ENCODE measurements around the gene CXCL17.
"Not testable (repeated sequence)": the region's sequence is repeated elsewhere in the genome, so short reads cannot be mapped to it uniquely, and the experiment has no call there.

Gene CXCL17, protein sequence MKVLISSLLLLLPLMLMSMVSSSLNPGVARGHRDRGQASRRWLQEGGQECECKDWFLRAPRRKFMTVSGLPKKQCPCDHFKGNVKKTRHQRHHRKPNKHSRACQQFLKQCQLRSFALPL

DNA sequence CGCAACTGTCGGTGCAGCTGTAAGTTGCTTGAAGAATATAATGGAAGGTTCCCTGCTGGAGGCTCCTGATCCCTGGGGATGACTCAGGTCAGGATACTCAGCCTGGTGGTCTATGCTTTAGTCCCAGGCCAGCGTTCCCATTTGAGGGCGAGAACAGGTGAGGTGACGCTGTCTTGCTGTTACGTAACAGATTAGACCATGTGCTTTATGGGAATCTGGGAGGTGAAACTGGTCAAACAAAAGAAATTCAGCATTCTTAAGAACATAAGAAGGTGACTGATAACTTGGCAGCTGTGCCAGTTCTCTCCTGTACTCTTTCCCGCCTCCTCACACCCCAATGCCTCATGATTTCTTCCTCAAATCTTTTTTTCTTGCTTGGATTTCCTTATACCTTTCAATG is at the start of gene CXCL17:
CXCL17 (minus strand) TSS at position 114 of the 400 bp plus-strand sequence. CDS start 114 bp downstream, outside the sequence.
- DNase-seq, result no peak

DNA sequence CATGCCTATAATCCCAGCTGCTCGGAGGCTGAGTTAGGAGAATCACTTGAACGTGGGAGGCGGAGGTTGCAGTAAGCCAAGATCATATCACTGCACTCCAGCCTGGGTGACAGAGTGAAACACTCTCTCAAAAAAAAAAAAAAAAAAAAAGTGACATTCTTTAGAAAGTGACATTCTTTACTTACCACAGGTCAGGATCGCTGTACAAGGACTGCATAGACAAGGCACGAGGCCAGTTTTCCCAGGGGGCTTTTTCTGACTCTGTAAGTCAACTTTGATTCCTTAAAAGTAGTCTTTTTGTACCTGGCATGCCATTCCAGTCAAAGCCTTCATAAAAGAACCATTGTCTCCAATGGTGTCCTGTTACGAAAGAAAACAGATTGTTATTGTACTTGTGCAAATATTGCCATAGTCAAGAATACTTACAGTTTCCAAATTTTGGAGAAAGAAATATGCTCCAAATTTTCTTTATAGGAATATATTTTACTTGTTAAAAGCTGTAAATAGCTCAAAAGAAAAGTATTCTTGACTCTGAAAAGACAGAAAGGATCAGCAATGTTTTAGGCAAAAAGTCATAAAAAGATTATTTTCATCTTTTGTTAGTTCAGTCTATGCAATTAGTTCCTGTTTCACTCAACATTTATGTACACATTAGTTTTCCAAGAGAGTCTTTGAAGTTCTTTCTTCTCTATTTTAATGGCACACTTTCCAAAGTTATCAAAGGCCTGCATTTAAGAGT is 46.2 kb upstream of the CXCL17 start:
- no peak for DNase-seq

GRCh38 chr19:42487798-42488178 is 45.0 kb upstream of the CXCL17 start:
- DNase-seq, result no peak

DNA sequence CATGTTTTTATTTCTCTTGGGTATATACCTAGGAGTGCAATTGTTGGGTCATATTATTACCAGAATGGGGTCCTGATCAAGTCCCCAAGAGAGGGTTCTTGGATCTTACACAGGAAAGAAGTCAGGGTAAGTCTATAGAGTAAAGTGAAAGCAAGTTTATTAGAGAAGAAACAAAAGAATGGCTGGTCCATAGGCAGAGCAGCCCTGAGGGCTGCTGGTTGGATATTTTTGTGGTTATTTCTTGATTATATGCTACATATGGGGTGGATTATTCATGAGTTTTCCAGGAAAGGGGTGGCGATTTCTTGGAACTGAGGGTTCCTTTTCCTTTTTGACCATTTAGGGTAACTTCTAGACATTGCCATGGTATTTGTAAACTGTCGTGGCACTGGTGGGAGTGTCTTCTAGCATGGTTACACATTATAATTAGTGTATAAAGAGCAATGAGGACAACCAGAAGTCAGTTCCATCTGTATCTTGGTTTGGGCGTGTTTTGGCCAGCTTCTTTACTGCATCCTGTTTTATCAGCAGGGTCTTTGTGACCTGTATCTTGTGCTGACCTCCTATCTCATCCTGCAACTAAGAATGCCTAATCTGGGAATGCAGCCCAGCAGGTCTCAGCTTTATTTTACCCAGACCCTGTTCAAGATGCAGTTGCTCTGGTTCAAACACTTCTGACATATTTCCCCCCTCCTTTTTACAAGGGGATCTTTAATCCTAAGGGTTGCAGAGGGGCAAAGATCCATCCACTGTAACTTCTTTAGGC is 44.5 kb upstream of the CXCL17 start:
- no peak for DNase-seq

- not testable (repeated sequence) for DNase-seq
Measured at GRCh38 chr19:42485036-42485435, 42.3 kb upstream of the CXCL17 start.

DNA sequence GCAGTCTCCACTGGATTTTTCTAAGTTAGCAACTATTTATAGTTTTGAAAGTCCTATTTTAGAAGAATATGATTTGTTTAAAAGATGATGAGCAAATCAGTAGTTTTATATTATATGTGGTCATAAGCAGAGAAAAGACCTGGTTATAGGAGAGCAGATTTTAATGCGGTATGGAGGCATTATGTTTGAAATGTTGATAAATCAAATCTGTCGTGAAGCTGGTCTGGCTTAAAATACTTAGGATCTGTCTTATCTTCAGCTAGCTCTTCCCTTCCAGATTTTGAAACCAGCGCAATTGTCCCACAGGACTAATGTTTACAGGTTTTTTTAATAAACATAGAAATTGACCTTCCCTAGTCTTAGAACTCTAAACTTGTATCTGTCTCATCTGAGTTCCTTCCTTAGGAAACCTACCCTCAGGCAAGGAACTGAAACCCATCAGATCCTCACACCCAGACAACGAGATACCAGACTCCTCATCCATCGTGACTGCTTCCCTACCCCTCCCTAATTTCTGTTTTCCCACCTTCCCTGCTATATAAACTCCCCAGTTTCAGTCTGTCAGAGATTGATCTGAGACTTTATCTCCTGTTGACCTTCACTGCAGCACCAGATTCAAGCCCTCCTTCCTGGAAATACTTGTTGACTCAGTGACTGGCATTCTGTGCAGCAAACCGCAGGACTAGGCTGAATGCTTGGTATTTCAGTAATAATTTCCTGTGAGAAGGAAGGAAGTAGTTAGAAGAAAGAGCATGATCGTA is 37.8 kb upstream of the CXCL17 start:
- no peak for DNase-seq

DNA sequence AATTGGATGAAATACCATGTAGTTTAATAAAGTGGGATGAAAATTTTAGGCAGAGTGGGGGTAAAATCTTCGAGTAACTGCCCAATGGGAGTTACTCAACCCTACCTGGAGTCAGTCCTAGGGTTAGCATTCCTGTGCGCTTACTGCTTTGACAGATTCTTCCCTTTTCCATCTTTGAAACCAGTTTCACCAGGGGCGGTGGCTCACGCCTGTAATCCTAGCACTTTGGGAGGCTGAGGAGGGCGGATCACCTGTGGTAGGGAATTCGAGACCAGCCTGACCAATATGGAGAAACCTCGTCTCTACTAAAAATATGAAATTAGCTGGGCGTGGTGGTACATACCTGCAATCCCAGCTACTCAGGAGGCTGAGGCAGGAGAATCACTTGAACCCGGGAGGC is 37.0 kb upstream of the CXCL17 start:
- no peak for DNase-seq

DNA sequence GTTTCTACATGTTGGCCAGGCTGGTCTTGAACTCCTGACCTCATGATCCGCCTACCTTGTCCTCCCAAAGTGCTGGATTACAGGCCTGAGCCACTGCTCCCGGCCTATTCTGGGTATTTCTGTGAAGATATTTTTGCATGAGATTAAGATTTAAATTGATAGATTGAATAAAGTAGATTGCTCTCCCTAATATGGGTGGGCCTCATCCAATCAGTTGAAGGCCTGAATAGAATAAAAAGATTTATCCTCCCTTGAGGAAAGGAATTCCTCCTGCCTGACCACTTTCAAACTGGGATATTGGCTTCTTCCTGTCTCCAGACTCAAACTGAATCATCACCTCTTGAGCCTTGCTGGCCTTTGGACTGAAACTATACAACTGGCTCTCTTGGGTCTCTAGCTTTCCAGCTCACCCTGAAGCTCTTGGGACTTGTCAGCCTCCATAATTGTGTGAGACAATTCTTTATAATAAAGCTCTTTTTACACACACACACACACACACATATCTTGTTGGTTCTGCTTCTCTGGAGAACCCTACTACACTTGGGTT is 36.1 kb upstream of the CXCL17 start:
- DNase-seq, result no peak

DNA sequence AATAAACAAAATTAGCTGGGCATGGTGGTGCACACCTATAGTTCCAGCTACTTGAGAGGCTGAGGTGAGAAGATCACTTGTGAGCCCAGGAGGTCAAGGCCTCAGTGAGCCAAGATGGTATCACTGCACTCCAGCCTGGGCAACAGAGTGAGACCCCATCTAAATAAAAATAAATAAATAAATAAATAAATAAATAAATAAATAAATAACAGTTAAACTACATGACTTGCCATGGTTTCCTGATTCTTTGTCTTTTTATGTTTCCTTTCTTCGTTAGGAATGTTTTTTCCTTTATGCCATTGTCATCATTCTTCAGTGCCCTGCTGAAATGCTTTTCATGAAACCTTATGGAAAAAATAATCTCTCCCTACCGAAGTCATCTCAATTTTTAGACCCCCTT is 35.2 kb upstream of the CXCL17 start:
- no peak for DNase-seq

DNA sequence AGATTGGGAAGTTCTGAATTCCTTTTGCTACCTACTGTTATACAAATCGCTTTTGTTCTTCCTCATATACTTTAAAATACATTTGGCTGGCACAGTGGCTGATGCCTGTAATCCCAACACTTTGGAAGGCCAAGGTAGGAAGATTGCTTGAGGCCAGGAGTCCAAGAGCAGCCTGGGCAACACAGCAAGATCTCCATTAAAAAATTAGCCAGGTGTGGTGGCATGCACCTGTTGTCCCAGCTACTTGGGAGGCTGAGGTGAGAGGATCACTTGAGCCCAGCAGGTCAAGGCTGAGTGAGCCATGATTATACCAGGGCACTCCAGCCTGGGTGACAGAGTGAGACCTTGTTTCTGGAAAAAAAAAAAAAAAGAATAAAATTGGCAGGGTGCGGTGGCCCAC is 34.4 kb upstream of the CXCL17 start:
- DNase-seq, result no peak

DNA sequence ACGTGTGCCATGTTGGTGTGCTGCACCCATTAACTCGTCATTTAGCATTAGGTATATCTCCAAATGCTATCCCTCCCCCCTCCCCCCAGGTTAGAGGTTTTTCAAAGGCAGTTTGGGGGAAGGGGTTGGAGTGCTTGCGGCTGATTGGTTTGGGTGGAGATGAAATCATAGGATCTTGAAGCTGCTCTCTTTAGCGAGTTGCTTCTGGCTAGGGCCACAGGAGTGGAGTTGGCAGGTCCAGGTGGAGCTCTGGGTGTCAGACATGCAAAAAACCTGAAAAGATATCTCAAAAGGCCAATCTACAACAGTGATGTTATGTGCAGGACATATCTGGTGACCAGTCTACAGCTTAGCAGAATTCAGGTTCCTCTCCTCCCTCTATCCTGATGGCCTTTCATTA is 32.6 kb upstream of the CXCL17 start:
- DNase-seq, result no peak

DNA sequence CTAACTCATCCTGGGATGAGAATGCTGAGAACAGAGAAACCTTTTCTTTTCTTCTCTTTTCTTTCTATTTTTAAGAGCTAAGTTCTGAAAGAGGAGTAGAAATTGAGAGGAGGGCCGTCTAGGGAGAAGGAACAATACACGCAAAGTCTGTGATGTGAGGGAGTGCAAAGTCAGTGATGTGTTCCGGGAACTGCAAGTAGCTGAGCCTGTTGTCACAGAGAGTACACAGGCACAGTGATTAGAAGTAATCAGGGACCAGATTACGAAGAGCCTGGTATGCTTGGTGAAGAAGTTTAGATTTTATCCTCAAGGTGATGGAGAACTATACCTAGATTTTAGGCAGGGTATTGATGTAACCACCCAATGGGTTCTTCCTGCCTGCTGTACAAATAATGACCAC is 32.0 kb upstream of the CXCL17 start:
- DNase-seq, result no peak

DNA sequence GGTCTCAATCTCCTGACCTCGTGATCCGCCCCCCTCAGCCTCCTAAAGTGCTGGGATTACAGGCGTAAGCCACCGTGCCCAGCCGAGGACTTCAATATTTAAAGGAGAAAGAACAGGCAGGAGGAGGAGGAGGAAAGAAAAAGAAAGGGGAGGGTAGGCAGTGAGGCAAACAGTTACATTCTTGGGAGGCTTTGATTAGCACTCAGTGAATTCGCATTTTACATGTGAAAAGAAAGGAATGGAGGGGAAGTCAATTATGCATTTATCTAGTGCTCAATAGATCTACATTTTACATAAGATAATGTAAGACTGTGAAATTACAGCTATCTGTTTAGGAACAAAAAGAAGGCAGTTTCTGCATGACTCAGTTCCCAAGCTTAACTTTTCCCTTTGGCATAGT is 30.9 kb upstream of the CXCL17 start:
- no peak for DNase-seq

- DNase-seq, result no peak
Measured at GRCh38 chr19:42472402-42473147, 29.8 kb upstream of the CXCL17 start.

DNA sequence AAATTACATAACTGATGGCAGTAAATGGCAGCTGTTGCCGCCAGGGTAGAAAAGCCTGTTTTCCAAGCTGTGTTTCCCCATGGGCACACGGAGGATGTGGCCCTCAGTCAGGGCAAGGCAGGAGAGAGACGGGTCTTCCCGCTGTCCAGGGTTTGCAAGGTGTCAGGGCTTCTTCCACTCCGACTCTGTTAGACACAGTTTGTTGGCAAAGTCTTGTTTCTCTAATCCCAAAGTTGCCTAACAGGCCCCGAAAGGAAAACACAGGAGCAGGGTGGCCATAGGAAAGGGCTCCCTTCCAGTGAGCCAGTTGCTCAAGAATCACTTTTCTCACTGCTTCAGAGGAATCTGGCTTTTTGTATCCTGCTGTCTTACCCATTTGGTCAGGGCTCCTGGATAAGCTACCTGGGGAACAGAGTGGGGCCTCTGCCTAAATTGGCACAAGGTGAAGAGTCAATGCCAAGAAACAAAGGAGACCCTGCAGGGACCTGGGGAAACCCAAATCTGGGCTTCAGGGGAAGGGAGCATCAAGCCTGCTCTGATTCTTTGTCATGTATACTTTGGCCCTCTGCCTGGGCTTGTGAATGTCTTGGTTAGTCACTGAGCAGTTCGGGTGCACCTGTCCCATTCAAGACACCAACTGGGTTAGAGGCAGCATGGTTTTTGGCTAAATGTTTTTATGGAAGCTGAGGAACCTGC is 29.0 kb upstream of the CXCL17 start:
- no peak for DNase-seq

- DNase-seq, result no peak
Measured at GRCh38 chr19:42469311-42470235, 26.8 kb upstream of the CXCL17 start.

DNA sequence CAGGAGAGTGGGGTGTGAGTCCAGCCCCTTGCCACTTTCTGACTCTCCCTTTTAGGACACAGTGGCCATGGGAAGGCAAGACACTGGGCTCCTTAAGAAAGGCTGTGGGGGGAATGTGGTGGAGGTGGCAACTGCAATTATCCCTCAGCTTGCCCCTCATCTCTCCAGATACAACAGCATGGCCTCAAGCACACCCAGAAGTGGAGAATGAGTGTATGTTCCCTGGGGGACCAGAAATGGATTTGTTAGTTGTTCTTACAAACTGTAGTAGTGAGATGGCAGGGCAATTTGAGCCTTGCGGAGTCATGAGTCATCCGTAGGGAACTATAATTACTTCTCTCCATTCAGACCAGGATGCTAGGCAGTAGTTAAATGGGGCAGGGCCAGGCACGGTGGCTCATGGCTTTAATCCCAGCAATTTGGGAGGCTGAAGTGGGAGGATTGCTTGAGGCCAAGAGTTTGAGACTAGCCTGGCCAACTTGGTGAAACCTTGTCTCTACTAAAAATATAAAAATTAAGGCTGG is 25.6 kb upstream of the CXCL17 start:
- DNase-seq, result no peak

GRCh38 chr19:42467183-42467760 is 24.5 kb upstream of the CXCL17 start:
- DNase-seq, result peak in 3 of 14 donors; percentile 8 to 13 (median 10)

GRCh38 chr19:42466521-42467182 is 23.9 kb upstream of the CXCL17 start:
- no peak for DNase-seq

All from C1 segment of cervical spinal cord (tissue), 14 donors.